HG03196 (cell line): ENCODE measurements around the gene RHOBTB3.
"Not testable (repeated sequence)": the region's sequence is repeated elsewhere in the genome, so short reads cannot be mapped to it uniquely, and the experiment has no call there.

Source experiments
- ATAC-seq: cut with Tn5 transposase; IDR thresholded peaks from one replicate; pipeline ENCODE4 v1.9.1; 2021; ENCODE audit not compliant: unreplicated experiment

The RHOBTB3 gene, protein sequence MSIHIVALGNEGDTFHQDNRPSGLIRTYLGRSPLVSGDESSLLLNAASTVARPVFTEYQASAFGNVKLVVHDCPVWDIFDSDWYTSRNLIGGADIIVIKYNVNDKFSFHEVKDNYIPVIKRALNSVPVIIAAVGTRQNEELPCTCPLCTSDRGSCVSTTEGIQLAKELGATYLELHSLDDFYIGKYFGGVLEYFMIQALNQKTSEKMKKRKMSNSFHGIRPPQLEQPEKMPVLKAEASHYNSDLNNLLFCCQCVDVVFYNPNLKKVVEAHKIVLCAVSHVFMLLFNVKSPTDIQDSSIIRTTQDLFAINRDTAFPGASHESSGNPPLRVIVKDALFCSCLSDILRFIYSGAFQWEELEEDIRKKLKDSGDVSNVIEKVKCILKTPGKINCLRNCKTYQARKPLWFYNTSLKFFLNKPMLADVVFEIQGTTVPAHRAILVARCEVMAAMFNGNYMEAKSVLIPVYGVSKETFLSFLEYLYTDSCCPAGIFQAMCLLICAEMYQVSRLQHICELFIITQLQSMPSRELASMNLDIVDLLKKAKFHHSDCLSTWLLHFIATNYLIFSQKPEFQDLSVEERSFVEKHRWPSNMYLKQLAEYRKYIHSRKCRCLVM

GRCh38 chr5:95730730-95731570 is at the start of gene RHOBTB3:
Gene RHOBTB3, plus strand, starts transcription at chr5:95731336. Its CDS starts 347 bp downstream, at chr5:95731683.
- peak; percentile 39 for ATAC-seq

GRCh38 chr5:95682891-95683290 is 48.2 kb upstream of the RHOBTB3 start, which contains the start of gene SPATA9:
Gene SPATA9, minus strand, starts transcription at chr5:95682991. Its CDS starts 137 bp downstream, at chr5:95682854.
- no peak for ATAC-seq

DNA sequence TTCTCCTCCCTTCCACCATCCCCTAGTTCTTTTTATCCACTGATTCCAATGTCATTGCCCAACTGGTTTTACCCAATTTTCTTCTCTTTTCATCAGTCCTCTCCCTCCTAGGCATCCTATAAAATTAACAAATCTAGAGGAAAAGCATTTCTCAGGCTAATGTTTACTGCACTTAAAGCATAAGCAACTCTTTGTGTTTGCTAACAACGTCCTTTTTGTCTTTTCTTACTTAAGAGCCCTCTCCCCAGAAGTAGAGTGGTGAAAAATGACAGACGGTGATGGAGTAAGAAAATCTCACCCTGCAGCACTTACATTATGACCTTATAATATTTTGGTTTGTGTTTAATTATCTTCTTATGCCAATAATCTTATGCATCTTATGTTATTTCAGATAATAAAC is 46.8 kb upstream of the RHOBTB3 start:
- ATAC-seq: no peak

GRCh38 chr5:95686651-95687050 is 44.5 kb upstream of the RHOBTB3 start:
- ATAC-seq: no peak

GRCh38 chr5:95689680-95690079 is 41.5 kb upstream of the RHOBTB3 start:
- ATAC-seq: no peak

DNA sequence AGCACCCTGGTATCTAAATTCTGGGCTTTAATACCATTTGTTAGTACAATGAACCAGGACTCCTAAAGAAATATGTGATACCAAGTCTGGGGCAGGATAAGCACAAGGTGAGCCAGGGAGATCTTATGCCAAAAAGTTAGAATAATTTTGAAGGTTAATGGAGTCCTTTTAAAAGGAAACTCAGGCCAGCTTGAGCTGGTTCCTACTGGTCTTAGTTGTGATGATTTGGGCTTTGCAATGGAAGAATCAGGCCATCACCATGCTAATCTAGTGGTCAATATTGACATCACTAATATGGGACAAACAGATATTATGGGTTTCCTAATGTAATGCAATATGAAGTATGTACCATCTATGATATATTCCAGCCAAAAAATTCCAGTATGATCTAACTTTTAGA is 40.8 kb upstream of the RHOBTB3 start:
- no peak for ATAC-seq

GRCh38 chr5:95697781-95698681 is 33.1 kb upstream of the RHOBTB3 start:
- ATAC-seq: no peak

- ATAC-seq: no peak
These were observed 31.8 kb upstream of the RHOBTB3 start for GRCh38 chr5:95699337-95699736.

GRCh38 chr5:95701074-95701473 is 30.1 kb upstream of the RHOBTB3 start:
- no peak for ATAC-seq

GRCh38 chr5:95704150-95704549 is 27.0 kb upstream of the RHOBTB3 start:
- ATAC-seq: no peak

GRCh38 chr5:95706196-95706595 is 24.9 kb upstream of the RHOBTB3 start:
- not testable (repeated sequence) for ATAC-seq

- no peak for ATAC-seq
These were observed 24.1 kb upstream of the RHOBTB3 start for GRCh38 chr5:95707055-95707454.

- not testable (repeated sequence) for ATAC-seq
These were observed 23.5 kb upstream of the RHOBTB3 start for GRCh38 chr5:95707534-95708188.

DNA sequence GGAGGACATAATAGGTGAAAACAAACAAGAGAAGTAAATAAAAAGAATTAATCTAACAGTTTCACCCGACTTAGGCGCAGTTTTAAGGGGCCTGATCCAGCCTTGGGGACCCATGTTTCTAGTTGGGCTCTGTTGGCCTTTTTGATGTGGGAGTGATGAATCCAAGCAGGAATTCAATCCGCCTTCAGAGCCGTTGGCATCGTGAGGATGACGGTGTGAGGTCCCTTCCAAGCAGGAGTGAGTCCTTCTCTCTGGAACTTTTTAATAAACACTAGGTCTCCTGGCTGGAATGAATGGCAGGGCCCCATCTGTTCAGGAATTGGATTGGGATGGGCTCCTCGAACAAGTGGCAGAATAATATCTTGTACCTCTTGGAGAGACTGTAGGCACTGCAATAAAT is 22.3 kb upstream of the RHOBTB3 start:
- ATAC-seq: no peak

DNA sequence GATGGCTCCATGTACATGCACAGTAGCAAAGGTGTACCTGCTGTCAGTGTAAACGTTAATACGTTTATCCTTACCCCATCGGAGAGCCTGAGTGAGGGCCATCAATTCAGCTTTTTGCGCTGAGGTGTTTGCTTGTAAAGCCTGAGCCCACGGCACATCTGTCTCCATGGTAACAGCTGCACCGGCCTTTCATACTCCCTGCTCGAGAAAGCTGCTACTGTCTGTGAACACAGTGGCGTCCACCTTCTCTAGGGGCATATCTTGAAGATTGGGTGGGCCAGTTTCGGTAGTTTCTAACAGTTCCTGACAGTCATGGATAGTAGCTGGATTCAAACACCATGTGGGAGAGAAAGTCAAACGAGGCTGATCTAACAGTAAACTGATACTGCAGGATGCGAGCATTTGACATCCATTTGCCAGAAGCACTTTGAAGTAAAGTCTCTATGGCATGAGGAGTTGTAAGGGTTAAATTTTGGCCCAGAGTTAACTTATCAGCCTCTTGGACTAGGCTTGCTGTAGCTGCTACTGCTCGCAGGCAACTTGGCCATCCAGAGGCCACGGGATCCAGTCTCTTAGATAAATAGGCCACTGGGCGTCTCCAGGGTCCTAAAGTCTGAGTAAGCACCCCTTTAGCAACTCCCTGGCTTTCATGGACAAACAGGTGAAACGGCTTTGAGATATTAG is 21.0 kb upstream of the RHOBTB3 start:
- ATAC-seq: no peak

GRCh38 chr5:95710651-95711500 is 20.3 kb upstream of the RHOBTB3 start:
- not testable (repeated sequence) for ATAC-seq

DNA sequence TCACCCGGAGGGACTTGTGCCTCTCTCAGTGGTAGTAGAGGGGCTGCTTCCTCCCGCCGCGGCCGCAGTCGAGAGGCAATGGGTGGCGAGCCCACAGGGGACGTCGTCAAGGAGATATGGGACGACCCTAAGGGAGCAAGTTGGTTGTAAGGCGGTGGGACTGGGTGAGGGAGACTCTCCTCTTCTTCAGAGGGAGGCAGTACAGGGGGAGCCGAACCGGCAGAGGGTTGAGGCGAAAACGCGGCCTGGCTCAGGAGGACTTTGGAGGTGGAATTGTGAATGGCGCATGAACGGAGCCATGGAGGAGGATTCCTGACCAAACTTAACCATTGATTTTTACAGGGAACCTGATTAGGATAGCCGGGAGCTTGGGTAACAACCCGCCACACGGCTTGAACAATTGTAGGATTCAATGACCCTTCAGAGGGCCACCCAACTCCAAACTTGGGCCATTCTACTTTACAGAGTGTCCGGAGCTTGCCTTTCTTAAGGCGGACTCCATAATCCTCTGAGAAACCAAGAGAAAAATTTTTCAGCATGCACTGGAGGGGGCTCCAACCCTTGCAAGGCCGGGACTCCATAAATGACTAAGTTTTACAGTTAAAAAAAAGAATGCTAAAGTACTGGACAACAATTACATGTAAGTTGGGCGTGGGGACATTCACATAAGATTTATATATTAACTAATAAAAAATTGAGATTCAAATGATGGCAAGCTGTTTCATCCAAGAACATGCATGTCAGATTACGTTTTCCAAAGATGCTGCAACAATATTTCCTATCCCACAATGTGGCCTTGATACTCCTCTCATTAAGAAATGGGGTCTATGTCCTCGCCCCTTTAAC is 19.4 kb upstream of the RHOBTB3 start:
- ATAC-seq: no peak
